Panc1 (cell line): Measurements from ENCODE around the gene EFCC1. TPM values are rescaled to one million over a fixed set of nuclear protein-coding genes. Genes with fewer than 3 reads are reported as not detected.

Experiments used
- ATAC-seq: fragments of 200-7000 bp; cut with Tn5 transposase; 2 replicates; pipeline ENCODE4 v1.9.1; 2020; ENCODE audit warnings: mild to moderate bottlenecking, moderate library complexity
- BruUV-seq: library from RNA; stranded (reverse); fragments of 400-500 nt; replicated peaks from 2 replicates; lab custom pipeline; 2021; lab: Mats Ljungman, UMichigan
- CTCF ChIA-PET: fragments of 300-600 bp; sonication (Branson Sonifier 250); formaldehyde crosslinking; loops from one replicate; lab custom pipeline; 2022; ENCODE audit warnings: antibody characterized with exemption; lab: Charles Lee
- POLR2A ChIA-PET: fragments of 300-600 bp; sonication (Branson Sonifier 250); formaldehyde crosslinking; loops from one replicate; lab custom pipeline; 2022; ENCODE audit warnings: antibody characterized with exemption; lab: Charles Lee
- DNase-seq: peaks from one replicate; pipeline ENCODE4 v3.0.0-alpha.2; 2010; ENCODE audit warnings: low read depth, low spot score
- H3K27ac ChIP-seq: 2 replicates; pipeline ENCODE4 v1.5.1; 2011; ENCODE audit warnings: mild to moderate bottlenecking, low read length, inconsistent platforms
- H3K27me3 ChIP-seq: fragments of 200-500 bp; sonication (Bioruptor generic); 2 replicates; pipeline ENCODE4 v1.6.0; 2014; ENCODE audit warnings: low read length, inconsistent platforms; ENCODE audit not compliant: control insufficient read depth, insufficient read depth
- H3K36me3 ChIP-seq: fragments of 200-500 bp; sonication (Bioruptor generic); 2 replicates; pipeline ENCODE4 v1.5.1; 2014; ENCODE audit warnings: inconsistent platforms, mild to moderate bottlenecking, low read length, moderate library complexity; ENCODE audit not compliant: control insufficient read depth, insufficient read depth
- H3K4me1 ChIP-seq: 2 replicates; pipeline ENCODE4 v1.5.1; 2011; ENCODE audit warnings: inconsistent platforms, mild to moderate bottlenecking, low read length, moderate library complexity; ENCODE audit not compliant: control insufficient read depth, insufficient read depth
- H3K4me3 ChIP-seq, 2 experiments: 2 replicates each; pipeline ENCODE4 v1.5.1; 2011 to 2012; ENCODE audit warnings: low read depth in 2 of 2, low read length in 2 of 2, mild to moderate bottlenecking in 2 of 2, inconsistent platforms in 1 of 2, moderate library complexity in 1 of 2
- H3K9me3 ChIP-seq: fragments of 200-500 bp; sonication (Bioruptor generic); 2 replicates; pipeline ENCODE4 v1.5.1; 2014; ENCODE audit warnings: low read depth, mild to moderate bottlenecking, inconsistent platforms, low read length, moderate library complexity; ENCODE audit not compliant: control insufficient read depth, insufficient read depth
- POLR2AphosphoS5 ChIP-seq: IDR thresholded peaks from 2 replicates; pipeline ENCODE4 v1.6.1; 2012; ENCODE audit warnings: mild to moderate bottlenecking, low read depth, low read length, moderate library complexity
- SIN3A ChIP-seq: IDR thresholded peaks from 2 replicates; pipeline ENCODE4 v1.6.1; 2012; ENCODE audit warnings: low read depth, mild to moderate bottlenecking, low read length, moderate library complexity, borderline replicate concordance; ENCODE audit not compliant: insufficient read depth
- TCF7L2 ChIP-seq: IDR thresholded peaks from 2 replicates; pipeline ENCODE4 v1.6.1; 2011; ENCODE audit warnings: mild to moderate bottlenecking, low read depth, low read length, inconsistent platforms
- in situ Hi-C: cut with HindIII; loops from 2 replicates; pipeline ENCODE4 v1.10.0; 2016; ENCODE audit warnings: low sequenced_read_pairs, low pct_unique_long_range_greater_than_20kb
- intact Hi-C: fragments of 100-400 bp; cut with micrococcal nuclease; formaldehyde crosslinking; loops from one replicate; pipeline ENCODE4 v1.10.0; 2022; ENCODE audit not compliant: unreplicated experiment
- total RNA-seq: library from RNA; stranded (reverse); gene quantifications from one replicate; pipeline ENCODE4 v1.2.1, GENCODE V29; 2021; ENCODE audit not compliant: unreplicated experiment
- TF ChIP-seq, protein P1 (sequence below): fragments of 450-650 bp; IDR thresholded peaks from 2 replicates; pipeline ENCODE4 v1.5.1; 2017; ENCODE audit warnings: mild to moderate bottlenecking
- TF ChIP-seq, protein P2 (sequence below), 2 experiments: IDR thresholded peaks; 2 replicates each; pipeline ENCODE4 v1.6.1; 2011 to 2012; ENCODE audit warnings: low read depth in 2 of 2, control low read depth in 1 of 2, low read length in 1 of 2, mild to moderate bottlenecking in 1 of 2, moderate library complexity in 1 of 2; ENCODE audit not compliant: insufficient read depth in 1 of 2

Gene EFCC1
- total RNA-seq, 1 experiment from 2014 or later: 0.15 TPM

DNA sequence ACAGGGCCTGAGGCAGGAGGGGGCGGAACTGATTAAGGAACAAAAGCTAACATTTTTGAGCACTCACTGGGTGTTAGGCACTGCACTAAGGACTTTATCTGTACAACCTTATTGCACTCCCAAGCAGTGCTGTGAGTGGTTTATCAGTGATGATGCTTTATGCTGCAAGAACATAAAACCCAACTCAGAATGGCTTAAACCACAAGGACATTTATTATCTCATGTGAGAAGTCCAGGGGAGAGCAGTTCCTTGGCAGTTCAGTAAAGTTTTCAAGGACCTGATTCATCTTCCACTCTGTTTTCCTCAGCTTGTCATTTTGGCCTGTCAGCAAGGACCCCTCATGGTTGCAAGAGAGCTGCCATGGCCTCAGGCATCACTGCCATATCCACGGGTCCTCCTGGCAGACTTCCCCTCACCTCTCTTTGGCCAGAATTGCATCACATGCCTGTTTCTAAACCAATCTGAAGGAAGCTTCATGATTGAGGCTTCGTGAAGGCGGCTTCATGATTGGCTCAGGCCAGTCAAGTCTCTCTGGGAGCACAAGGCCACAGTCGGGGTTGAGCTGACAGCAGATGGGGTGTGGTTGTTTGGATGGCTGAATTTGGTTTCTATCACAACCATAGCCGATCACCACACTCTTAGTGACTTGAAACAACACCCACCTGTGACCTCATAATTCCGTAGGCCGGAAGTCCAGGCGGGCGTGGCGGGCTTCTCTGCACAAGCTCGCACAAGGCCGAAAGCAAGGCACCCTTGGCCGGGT is 15.8 kb downstream of the EFCC1 start:
- TF ChIP-seq SIN3A (no peak), POLR2AphosphoS5 (no peak), TCF7L2 (no peak)
- TF ChIP-seq, protein P1, sequence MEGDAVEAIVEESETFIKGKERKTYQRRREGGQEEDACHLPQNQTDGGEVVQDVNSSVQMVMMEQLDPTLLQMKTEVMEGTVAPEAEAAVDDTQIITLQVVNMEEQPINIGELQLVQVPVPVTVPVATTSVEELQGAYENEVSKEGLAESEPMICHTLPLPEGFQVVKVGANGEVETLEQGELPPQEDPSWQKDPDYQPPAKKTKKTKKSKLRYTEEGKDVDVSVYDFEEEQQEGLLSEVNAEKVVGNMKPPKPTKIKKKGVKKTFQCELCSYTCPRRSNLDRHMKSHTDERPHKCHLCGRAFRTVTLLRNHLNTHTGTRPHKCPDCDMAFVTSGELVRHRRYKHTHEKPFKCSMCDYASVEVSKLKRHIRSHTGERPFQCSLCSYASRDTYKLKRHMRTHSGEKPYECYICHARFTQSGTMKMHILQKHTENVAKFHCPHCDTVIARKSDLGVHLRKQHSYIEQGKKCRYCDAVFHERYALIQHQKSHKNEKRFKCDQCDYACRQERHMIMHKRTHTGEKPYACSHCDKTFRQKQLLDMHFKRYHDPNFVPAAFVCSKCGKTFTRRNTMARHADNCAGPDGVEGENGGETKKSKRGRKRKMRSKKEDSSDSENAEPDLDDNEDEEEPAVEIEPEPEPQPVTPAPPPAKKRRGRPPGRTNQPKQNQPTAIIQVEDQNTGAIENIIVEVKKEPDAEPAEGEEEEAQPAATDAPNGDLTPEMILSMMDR: no peak
- TF ChIP-seq, protein P2, sequence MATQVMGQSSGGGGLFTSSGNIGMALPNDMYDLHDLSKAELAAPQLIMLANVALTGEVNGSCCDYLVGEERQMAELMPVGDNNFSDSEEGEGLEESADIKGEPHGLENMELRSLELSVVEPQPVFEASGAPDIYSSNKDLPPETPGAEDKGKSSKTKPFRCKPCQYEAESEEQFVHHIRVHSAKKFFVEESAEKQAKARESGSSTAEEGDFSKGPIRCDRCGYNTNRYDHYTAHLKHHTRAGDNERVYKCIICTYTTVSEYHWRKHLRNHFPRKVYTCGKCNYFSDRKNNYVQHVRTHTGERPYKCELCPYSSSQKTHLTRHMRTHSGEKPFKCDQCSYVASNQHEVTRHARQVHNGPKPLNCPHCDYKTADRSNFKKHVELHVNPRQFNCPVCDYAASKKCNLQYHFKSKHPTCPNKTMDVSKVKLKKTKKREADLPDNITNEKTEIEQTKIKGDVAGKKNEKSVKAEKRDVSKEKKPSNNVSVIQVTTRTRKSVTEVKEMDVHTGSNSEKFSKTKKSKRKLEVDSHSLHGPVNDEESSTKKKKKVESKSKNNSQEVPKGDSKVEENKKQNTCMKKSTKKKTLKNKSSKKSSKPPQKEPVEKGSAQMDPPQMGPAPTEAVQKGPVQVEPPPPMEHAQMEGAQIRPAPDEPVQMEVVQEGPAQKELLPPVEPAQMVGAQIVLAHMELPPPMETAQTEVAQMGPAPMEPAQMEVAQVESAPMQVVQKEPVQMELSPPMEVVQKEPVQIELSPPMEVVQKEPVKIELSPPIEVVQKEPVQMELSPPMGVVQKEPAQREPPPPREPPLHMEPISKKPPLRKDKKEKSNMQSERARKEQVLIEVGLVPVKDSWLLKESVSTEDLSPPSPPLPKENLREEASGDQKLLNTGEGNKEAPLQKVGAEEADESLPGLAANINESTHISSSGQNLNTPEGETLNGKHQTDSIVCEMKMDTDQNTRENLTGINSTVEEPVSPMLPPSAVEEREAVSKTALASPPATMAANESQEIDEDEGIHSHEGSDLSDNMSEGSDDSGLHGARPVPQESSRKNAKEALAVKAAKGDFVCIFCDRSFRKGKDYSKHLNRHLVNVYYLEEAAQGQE (IDR thresholded peaks at IDR 0.05; ENCODE audit: insufficient read depth in 1 of 2, low read depth in 2 of 2, low read length in 1 of 2): no peak
- Histone ChIP-seq H3K27ac (no peak overlapping the region), H3K36me3 (no peaks in the 10 kb centered on the region), H3K4me3 (no peak overlapping the region), H3K9me3 (no peaks in the 10 kb centered on the region), H3K27me3 (no peaks in the 10 kb centered on the region), H3K4me1 (no peaks in the 10 kb centered on the region)
- CTCF ChIA-PET: interaction anchor here (0.7 to 1.3 kb wide), 4 partner anchors 35 to 229 kb away, joined by 3 to 22 read pairs (median 4); no protein-coding TSS in a partner anchor
- intact Hi-C loops (no loop called here), in situ Hi-C loops (no loop called here)
- POLR2A ChIA-PET: interaction anchor here (0.6 kb wide), 1 partner anchor 47 kb away, joined by 9 read pairs; no protein-coding TSS in a partner anchor
- BruUV-seq: no TSS peak
- DNase-seq (no peak), ATAC-seq (no peak)

DNA sequence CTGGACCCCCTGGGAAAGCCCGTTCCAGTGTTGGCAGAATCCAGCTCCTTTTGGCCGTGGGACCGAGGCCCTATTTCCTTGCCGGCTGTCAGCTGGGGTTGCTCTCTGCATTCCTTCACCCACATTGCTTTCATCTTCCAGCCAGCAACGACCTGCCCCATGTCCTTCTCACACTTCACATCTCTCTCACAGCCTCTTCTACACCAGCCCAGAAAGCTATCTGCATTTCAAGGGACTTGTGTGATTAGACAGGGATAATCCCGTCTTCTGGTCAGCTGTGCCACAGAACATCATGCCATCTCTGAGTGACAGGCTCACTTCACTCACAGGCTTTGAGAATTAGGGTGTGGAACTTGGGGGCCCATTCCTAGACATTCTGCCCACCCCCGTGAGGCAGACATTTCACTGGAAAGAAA is 16.4 kb downstream of the EFCC1 start:
- POLR2A ChIA-PET: no interaction called here
- Histone ChIP-seq H3K9me3 (no peaks in the 10 kb centered on the region), H3K4me1 (no peaks in the 10 kb centered on the region), H3K4me3 (no peak overlapping the region), H3K36me3 (no peaks in the 10 kb centered on the region), H3K27me3 (no peaks in the 10 kb centered on the region), H3K27ac (no peak overlapping the region)
- ATAC-seq (no peak), DNase-seq (no peak)
- BruUV-seq: no TSS peak
- TF ChIP-seq, protein P2 (IDR thresholded peaks at IDR 0.05; ENCODE audit: insufficient read depth in 1 of 2, low read depth in 2 of 2, low read length in 1 of 2): no peak
- TF ChIP-seq, protein P1: no peak
- no peak for TF ChIP-seq POLR2AphosphoS5
- no peak for TF ChIP-seq TCF7L2
- no peak for TF ChIP-seq SIN3A
- in situ Hi-C loops: no loop called here
- intact Hi-C loops: no loop called here
- CTCF ChIA-PET: no interaction called here
